AG09309 (cell line): ENCODE data around the gene HSPB7.

Source experiments
- DNase-seq: peaks from one replicate; pipeline ENCODE4 v3.0.0-alpha.2; 2010; ENCODE audit warnings: low read depth
- H3K4me3 ChIP-seq: 2 replicates; pipeline ENCODE4 v1.5.1; 2011; ENCODE audit warnings: mild to moderate bottlenecking, low read depth, low read length, moderate library complexity; ENCODE audit not compliant: control insufficient read depth
- TF ChIP-seq, protein P1 (sequence below): IDR thresholded peaks from 2 replicates; pipeline ENCODE4 v1.5.1; 2011; ENCODE audit warnings: mild to moderate bottlenecking, low read depth, low read length, inconsistent platforms; ENCODE audit not compliant: insufficient read depth, control insufficient read depth; ENCODE audit errors: missing control alignments

HSPB7 gene

DNA sequence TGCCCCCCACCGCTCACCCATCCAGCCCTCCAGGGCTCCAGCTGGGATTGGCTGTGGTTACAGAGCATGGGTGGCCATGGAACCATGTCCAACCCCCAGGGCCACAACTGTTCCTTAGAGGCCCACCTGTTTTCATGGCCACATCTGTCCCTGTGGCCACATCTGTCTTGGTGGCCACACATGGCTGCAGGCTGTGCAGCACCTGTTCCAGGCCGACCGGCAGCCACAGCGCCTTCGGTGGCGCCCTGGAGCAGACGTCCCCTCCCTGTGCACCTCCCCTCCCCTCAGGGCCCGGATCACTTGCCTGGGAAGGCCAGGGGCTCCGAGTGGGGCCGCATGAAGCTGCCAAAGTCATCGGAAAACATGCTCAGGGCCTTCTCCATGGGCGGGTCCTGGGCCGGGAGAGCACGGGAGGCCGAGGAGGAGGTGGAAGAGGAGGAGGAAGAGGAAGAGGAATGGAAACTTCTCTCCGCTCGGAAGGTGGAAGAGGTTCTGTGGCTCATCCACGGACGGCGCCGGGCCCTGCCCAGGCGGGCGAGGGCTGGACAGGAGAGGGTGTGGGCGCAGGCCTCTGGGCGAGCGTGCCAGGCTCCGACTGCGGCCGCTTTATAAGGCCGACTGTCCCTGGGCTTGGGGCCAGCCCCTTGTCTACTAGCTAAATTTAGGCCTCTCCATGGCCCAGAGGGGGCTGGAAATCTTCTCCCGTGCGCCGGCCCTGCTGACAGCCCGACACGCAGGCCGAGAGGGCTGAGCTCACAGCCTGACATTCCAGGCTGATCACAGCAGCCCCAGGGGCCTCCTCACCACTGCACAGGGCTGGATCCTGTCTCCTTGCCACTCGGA, at the start of gene HSPB7:
TSS of gene HSPB7 (minus strand) at position 583 of the 843 bp plus-strand sequence. CDS start at position 503, 80 bp downstream.
- DNase-seq, result no peak
- TF ChIP-seq, protein P1, sequence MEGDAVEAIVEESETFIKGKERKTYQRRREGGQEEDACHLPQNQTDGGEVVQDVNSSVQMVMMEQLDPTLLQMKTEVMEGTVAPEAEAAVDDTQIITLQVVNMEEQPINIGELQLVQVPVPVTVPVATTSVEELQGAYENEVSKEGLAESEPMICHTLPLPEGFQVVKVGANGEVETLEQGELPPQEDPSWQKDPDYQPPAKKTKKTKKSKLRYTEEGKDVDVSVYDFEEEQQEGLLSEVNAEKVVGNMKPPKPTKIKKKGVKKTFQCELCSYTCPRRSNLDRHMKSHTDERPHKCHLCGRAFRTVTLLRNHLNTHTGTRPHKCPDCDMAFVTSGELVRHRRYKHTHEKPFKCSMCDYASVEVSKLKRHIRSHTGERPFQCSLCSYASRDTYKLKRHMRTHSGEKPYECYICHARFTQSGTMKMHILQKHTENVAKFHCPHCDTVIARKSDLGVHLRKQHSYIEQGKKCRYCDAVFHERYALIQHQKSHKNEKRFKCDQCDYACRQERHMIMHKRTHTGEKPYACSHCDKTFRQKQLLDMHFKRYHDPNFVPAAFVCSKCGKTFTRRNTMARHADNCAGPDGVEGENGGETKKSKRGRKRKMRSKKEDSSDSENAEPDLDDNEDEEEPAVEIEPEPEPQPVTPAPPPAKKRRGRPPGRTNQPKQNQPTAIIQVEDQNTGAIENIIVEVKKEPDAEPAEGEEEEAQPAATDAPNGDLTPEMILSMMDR, result no peak
- peak within 1 kb of the TSS; percentile 14 for H3K4me3 ChIP-seq

DNA sequence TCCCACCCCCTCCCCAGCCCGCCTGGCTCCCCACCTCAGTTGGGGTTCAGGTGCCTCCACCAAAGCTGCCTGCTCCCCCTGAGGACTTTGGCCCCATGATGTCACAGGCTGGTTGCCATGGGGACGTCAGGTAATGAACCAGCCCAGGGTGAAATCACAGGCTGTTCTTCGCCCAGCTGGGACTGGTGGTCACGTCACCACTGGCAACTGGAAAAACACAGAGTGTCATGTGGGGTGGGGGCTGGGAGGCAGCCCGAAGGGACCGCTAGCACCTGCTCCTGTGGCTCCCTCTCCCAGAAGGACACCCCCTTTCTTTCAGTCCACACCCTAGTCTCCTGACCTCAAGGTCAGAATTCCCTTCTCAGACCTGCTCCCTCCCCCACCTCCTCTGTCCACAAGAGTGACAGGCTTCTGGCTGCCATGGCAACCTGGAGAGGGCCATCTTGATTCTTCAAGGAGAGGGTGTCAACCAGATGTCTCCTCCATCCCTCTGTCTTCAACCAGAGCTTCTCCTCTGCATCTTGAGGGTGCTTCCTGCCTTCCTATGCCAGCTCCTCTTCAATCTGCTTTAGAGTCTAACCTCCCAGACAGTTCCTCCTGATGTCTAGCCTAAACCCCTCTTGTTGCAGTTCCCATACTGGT, 49.4 kb upstream of the HSPB7 start:
- TF ChIP-seq, protein P1, result no peak
- no peak for DNase-seq

DNA sequence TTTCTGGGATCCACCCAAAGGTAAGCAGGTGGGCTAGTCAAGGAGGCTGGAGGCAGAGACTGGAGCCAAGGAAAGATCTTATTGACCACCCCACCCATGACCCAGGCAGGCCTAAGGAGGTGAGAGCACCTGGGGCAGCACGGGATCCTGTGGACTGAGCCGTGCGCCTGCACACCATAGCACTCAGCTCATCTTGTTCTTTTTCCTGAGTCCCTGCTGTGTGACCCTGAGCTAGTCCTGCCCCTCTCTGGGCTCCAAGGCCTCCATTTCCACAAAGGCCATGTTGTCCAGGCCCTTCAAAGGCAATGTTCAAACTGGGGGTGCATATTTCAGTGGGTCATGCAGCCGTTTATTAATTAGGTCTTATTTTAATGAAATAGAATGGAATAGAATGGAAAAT, 48.4 kb upstream of the HSPB7 start:
- H3K4me3 ChIP-seq, result no peak overlapping the region
- TF ChIP-seq, protein P1, result no peak
- no peak for DNase-seq

More for the DNA sequence above, 49.4 kb upstream of the HSPB7 start:
- H3K4me3 ChIP-seq, result no peak overlapping the region

DNA sequence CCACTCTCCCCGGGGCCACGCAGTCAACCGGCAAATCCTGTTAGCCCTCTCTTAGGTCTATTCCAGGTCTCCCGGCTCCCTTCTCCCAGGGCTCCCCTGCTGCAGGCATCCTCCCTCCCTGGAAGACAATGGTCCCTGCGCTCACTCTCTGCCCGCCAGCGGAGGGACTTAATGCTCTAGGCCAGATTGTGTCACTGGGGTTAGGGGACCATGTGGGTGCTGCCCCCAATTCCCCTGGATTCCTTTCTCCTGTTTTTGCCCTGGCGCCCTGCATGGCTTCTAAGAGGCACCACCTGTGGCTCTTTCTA, 47.4 kb upstream of the HSPB7 start:
- no peak for DNase-seq
- TF ChIP-seq, protein P1, result no peak
- no peak overlapping the region for H3K4me3 ChIP-seq

DNA sequence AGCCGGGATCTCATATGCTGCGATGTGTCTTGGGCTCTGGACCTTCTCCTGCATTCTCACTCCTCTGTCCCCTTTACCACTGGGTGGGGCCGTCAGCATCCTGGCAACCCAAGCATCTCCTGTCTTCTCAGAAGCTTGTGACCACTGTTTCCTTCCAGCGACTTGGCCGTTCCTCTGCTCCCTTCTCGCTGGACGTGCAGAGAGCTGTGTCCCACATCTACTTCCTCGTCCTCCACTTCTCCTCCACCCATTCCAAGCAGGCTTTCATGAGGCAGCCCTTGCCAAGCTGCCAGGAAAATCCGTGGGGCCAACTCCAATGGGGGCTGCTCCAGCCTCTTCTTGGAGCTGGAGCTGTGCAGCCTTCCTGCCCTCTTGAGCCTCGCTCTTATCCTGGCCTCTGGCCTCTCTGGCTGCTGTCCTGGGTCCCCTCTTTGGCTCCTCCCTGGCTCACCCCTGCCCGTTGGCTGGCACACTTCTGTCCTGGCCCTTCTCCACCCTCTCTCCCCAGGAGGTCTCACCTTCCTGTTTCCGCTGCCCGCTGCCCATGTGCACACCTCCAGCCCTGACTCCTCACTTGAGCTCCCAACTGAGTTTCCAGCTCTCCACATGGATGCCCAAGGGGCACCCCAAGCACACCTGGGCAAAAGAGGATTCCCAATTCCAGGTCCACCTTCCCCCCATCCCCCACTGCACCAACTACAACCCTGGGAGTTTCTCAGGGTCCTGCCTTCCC, 46.9 kb upstream of the HSPB7 start:
- no peak for DNase-seq
- TF ChIP-seq, protein P1, result no peak

DNA sequence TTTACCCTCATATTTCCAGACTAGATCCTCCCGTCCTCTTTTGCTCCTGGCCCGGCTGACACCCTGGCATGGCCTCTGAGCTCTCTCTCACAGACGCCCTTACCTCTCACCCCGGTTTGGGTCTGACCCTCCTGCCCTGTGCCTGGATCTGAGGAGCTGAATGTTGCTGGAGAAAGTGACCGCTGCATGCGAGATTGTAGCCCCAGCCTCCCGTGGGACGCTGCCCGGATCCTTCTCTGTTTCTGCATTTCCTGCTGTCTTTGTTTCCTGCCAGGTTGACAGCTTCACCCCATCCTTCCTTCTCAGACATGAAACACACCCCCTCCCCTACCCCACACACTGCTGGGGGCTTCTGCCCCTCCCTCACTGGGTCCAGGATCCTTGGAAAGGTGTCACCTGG, 46.1 kb upstream of the HSPB7 start:
- no peak for DNase-seq
- H3K4me3 ChIP-seq, result no peak overlapping the region
- TF ChIP-seq, protein P1, result no peak

More for the DNA sequence above, 46.9 kb upstream of the HSPB7 start:
- H3K4me3 ChIP-seq, result no peak overlapping the region
